ENCODE data around the gene TFEB.

- no peak for TF ChIP-seq CTCF (conservative IDR thresholded peaks at IDR 0.05)
- no peak for TF ChIP-seq EZH2 (IDR thresholded peaks at IDR 0.05; ENCODE audit: low read depth)
Observed at GRCh38 chr6:41720262-41720620, 15.2 kb downstream of the TFEB start.
